ENCODE measurements around the gene PSMB9. TPM values are rescaled to one million over a fixed set of nuclear protein-coding genes. Genes with fewer than 3 reads are reported as not detected.

PSMB9 gene
- total and polyA plus RNA-seq, 2 of the 4 experiments (the other 2 are of a cell fraction): 9.0 to 12.8 TPM

DNA sequence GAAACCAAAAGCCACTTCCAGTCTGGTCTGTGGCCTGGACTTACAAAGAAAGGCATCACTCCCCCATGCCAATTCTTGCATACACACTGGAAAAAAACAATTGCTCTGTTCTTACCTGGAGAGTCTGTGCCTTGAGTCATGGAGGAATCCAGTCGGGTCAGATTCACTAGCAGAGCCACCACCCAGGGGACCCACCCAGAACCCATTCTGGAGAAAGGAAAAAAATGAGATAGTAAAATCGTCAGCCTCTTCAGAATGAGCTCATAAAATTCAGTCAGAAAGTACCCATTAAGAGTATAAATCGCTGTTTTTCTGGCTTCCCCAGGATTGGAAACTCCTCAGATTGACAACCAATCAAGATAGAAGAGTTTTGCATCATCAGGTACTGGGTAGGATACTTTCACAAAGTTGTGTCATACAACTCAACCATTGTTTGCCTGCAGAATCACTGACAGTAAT lies 37.2 kb upstream of the PSMB9 start, which contains the start of gene HLA-DOB:
Gene HLA-DOB, minus strand, starts transcription at position 257 of the 459 bp plus-strand sequence. Its CDS starts 51 bp downstream, at position 206.
- Histone ChIP-seq H2BK20ac (ENCODE audit: low read depth, low read length) (no peak within 1 kb of the TSS), H2BK5ac (ENCODE audit: low read depth, low read length, poor library complexity, severe bottlenecking) (no peak within 1 kb of the TSS), H3K79me1 (ENCODE audit: low read depth in 1 of 2, low read length in 2 of 2) (no peaks in the 10 kb centered on the region), H3K9ac (ENCODE audit: low read depth, low read length) (no peak within 1 kb of the TSS), H2BK15ac (ENCODE audit: low read depth, low read length) (no peak within 1 kb of the TSS), H3K27me3 (ENCODE audit: control insufficient read depth, insufficient read depth, low read length) (0 out of 2 replicates have a peak, but pooled peaks cover 1% of the 10 kb centered on the region), H2AFZ (replicated peaks; ENCODE audit: low read length, poor library complexity) (no peak within 1 kb of the TSS), H4K20me1 (ENCODE audit: insufficient read depth, low read length) (no peaks in the 10 kb centered on the region), H3K14ac (replicated peaks; ENCODE audit: low read depth, low read length) (no peak within 1 kb of the TSS), H4K91ac (ENCODE audit: insufficient read depth, low read depth, low read length) (no peak within 1 kb of the TSS), H4K5ac (ENCODE audit: low read depth, low read length) (no peak within 1 kb of the TSS), H3K23ac (ENCODE audit: low read depth, low read length) (no peak within 1 kb of the TSS), H3K18ac (ENCODE audit: low read depth, low read length) (no peak within 1 kb of the TSS), H2AK5ac (ENCODE audit: low read depth, low read length) (no peak within 1 kb of the TSS), H3K4me2 (ENCODE audit: low read depth, low read length) (no peak within 1 kb of the TSS), H3K4me3 (ENCODE audit: insufficient read depth, low read depth, low read length) (no peak within 1 kb of the TSS), H4K8ac (ENCODE audit: low read depth in 2 of 2, low read length in 2 of 2) (no peak within 1 kb of the TSS), H3K4ac (ENCODE audit: low read depth, low read length) (no peak within 1 kb of the TSS), H3K56ac (ENCODE audit: extremely low read depth, insufficient read depth, low read length) (no peak within 1 kb of the TSS), H3K4me1 (ENCODE audit: control insufficient read depth, insufficient read depth, low read length) (peaks cover 5% of the 10 kb centered on the region), H2AK9ac (replicated peaks; ENCODE audit: low read depth, low read length, poor library complexity) (no peak within 1 kb of the TSS), H2BK120ac (ENCODE audit: low read depth, low read length) (no peak within 1 kb of the TSS), H3K9me3 (ENCODE audit: control insufficient read depth, insufficient read depth, low read length) (no peaks in the 10 kb centered on the region), H3K27ac (ENCODE audit: insufficient read depth, low read length) (no peak within 1 kb of the TSS), H3K9me1 (ENCODE audit: insufficient read depth, low read length) (peaks cover 4% of the 10 kb centered on the region; the same call in 1 of the 2 replicates), H3K36me3 (ENCODE audit: control insufficient read depth, insufficient read depth, low read length) (no peaks in the 10 kb centered on the region)
- TF ChIP-seq RFX5 (IDR thresholded peaks at IDR 0.05; ENCODE audit: low read depth, low read length): peak; percentile 92
- TF ChIP-seq FOS (IDR thresholded peaks at IDR 0.05; ENCODE audit: low read depth, low read length): no peak
- no peak for TF ChIP-seq CHD1 (IDR thresholded peaks at IDR 0.05; ENCODE audit: low read depth, low read length)
- no peak for ATAC-seq (ENCODE audit: low read depth)
- intact Hi-C loops (cut with micrococcal nuclease): no loop called here
- no TSS peak for BruUV-seq (replicated peaks)
- in situ Hi-C loops (cut with MboI; ENCODE audit: low sequenced_read_pairs): no loop called here
- dilution Hi-C loops (cut with HindIII; ENCODE audit: low sequenced_read_pairs, unreplicated experiment): no loop called here
- ChIA-PET POLR2A (ENCODE audit: unreplicated experiment) (no interaction called here), CTCF (no interaction called here)
- DNase-seq: peak; percentile 10
- WGBS, 2 experiments (ENCODE audit: extremely low coverage in 2 of 2, insufficient read length in 1 of 2): no CpG with 5 or more reads among the region's 3 CpGs

Data from IMR-90 (cell line).